T47D (cell line): Measurements from ENCODE around the gene TTC9B.

Experiments
- DNase-seq, 2 experiments: peaks; one replicate each; pipeline versions ENCODE4 v3.0.0 to v3.0.0-alpha.2; 2011 to 2012; ENCODE audit warnings: low read depth in 1 of 2, low spot score in 1 of 2
- JUND ChIP-seq: IDR thresholded peaks from 2 replicates; pipeline ENCODE4 v1.6.1; 2012; ENCODE audit warnings: low read depth
- in situ Hi-C: cut with HindIII; loops from 2 replicates; pipeline ENCODE4 v1.10.0; 2016; ENCODE audit warnings: low sequenced_read_pairs, low pct_unique_long_range_greater_than_20kb

The TTC9B gene

DNA sequence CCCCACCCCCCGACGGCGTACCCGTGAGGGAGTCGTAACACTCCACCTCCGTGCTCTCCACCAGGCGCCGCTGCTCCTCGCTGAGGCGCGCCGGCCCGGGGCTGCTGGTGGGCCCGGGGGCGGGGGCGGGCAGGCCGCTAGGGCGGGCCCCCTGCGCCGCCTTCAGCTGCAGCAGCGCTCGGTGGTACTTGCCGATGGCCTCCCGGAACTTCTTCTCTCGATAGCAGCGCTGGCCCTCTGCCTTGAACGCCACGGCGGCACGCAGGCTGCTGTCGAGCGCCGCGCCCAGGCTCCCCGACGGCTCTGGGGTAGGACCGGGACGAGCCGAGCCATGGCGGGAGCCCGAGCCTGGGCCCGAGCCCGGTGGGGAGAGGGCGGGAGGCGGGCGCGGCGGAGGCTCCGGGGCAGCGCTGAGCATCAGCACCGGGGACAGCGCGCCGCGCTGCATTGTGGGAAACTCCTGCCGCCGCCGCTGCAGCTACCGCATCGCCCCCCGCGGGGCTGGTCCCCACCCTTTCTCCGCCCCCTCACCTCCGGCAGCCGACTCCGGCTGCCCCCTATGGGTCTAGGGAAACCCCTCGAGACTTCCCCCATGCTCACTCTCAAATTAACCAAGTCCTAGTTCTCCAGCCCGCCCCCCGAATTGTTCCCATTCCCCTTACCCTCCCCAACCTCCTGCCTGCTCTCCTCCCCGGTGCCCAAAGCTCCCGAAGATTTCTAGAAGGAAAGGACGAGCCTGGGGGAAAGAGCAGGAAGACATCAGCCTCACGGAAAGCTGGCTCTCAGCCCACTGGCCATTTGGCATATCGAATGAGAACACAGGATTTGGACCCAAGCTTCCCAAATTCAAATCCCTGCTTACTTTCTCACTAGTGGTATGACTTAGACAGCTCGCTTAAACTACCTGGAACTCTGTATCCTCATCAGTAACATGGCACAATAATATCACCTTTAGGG is at the start of gene TTC9B:
TTC9B (minus strand) TSS at position 451 of the 957 bp plus-strand sequence; CDS start at position 448, 3 bp downstream.
- no peak for TF ChIP-seq JUND
- DNase-seq: no peak

DNA sequence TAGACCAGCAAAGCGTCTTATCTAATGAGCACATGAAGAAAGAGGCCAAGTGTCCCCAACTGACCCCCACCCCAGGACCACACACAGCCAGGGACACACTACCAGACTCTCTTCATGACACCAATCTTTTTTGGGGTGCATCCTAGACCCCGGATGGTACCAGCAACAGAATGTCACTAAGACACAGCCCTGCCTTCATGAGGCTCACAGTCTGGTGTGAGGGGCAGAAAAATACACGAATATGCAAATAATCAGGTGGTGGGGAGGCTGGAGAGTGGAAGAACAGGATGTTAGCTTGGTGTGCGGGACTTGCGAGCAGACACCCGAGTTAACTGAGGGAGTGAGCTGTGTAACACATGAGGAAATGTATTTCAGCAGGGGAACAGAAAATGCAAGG is 49.4 kb upstream of the TTC9B start:
- DNase-seq: no peak
- in situ Hi-C loops: no loop called here
- TF ChIP-seq JUND: no peak

More for the DNA sequence above, at the start of gene TTC9B:
- in situ Hi-C loops: no loop called here

DNA sequence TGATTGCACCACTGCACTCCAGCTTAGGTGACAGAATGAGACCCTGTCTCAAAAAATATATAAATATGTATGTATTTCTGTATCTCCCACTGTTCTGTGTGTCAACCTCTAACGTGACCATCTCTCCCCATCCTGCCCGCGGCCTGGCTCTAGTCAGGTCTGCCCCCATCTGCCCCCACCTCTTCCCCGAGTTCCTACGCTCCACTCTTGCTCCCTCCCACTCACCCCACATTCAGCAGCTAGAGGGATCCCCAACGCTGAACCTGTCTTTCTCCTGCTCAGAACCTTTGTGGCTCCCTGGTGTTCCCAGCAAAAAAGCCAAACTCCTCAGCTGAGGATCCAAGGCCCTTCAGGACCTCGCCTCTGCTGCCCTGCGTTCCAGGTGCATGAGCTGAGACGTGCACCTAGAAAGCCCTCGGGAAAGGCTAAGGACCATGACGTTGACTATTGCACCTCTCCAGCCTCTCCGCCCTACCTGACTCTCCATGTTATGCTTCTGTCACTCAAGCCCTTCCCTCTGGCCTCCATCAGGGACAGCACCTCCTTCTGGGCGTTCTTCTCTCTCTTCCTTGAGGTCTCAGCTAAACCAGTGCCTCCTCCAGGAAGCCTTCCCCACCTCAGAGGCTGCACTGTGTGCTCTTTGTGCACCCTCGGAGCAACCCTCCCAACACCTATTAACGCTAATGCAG is 48.9 kb upstream of the TTC9B start:
- in situ Hi-C loops: no loop called here
- DNase-seq: no peak

GRCh38 chr19:40266119-40266518 is 47.9 kb upstream of the TTC9B start:
- TF ChIP-seq JUND: no peak
- no peak for DNase-seq
- in situ Hi-C loops: no loop called here

More for the DNA sequence above, 48.9 kb upstream of the TTC9B start:
- no peak for TF ChIP-seq JUND

DNA sequence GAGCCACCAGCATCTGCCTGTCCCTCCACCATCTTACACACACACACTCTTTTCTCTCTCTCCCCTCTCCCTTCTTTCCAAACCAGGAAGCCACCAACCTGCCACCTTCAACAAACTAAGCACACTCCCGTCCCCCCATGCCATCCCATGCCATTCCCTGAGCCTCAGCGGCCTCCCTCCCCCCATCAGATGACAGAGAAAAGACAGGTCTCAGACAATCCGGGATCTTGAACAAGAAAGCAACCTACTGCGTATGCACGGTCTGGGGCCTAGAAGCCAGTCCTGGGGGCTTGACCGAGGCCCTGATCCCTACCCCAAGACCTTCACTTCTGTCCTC is 47.5 kb upstream of the TTC9B start:
- DNase-seq: no peak
- no peak for TF ChIP-seq JUND
- in situ Hi-C loops: no loop called here

- no peak for DNase-seq
- in situ Hi-C loops: no loop called here
- no peak for TF ChIP-seq JUND
Observed at GRCh38 chr19:40265055-40265762, 47.0 kb upstream of the TTC9B start.

GRCh38 chr19:40264314-40265054 is 46.3 kb upstream of the TTC9B start:
- DNase-seq: no peak
- in situ Hi-C loops: no loop called here
- no peak for TF ChIP-seq JUND

- in situ Hi-C loops: no loop called here
- no peak for DNase-seq
- no peak for TF ChIP-seq JUND
Observed at GRCh38 chr19:40263440-40264313, 45.5 kb upstream of the TTC9B start.

GRCh38 chr19:40262422-40262821 is 44.2 kb upstream of the TTC9B start:
- in situ Hi-C loops: no loop called here
- TF ChIP-seq JUND: no peak
- no peak for DNase-seq

- TF ChIP-seq JUND: no peak
- no peak for DNase-seq
- in situ Hi-C loops: no loop called here
Observed at GRCh38 chr19:40261631-40262030, 43.4 kb upstream of the TTC9B start.

DNA sequence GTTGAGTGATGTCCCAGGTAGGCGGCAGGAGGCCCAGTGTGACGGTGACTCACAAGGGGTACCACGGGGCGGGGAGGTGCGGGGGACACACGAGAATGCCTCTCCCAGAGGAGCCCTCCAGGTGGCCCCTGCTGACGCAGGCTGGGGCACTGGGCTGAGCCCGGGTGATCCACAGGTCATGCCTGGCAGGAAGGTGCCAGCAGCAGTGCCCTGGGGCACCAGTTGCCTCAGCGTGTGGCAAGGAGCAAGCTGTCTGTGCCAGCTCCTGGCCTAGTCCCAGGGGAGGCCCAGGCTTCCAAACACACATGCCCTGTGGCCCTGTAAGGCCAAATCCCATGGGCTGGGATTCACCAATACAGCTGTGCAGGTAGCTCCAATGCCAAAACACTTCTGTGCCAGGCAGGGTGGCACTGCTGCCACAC is 38.9 kb upstream of the TTC9B start:
- no peak for TF ChIP-seq JUND
- DNase-seq: peak in 1 of 2 experiments; percentile 25
- in situ Hi-C loops: no loop called here
